Choroid plexus epithelial cell (primary cell): ENCODE results near the gene CDK5RAP2.

Source experiments
- DNase-seq: peaks from one replicate; pipeline ENCODE4 v3.0.0-alpha.2; 2010; ENCODE audit warnings: low read depth
- H3K4me3 ChIP-seq: 2 replicates; pipeline ENCODE4 v1.5.1; 2011; ENCODE audit warnings: low read depth, mild to moderate bottlenecking, control low read depth, low read length, moderate library complexity
- TF ChIP-seq, protein P1 (sequence below): conservative IDR thresholded peaks from 2 replicates; pipeline ENCODE4 v1.5.1; 2011; ENCODE audit warnings: low read depth, mild to moderate bottlenecking, control low read depth, inconsistent platforms, low read length, moderate library complexity

Gene CDK5RAP2

DNA sequence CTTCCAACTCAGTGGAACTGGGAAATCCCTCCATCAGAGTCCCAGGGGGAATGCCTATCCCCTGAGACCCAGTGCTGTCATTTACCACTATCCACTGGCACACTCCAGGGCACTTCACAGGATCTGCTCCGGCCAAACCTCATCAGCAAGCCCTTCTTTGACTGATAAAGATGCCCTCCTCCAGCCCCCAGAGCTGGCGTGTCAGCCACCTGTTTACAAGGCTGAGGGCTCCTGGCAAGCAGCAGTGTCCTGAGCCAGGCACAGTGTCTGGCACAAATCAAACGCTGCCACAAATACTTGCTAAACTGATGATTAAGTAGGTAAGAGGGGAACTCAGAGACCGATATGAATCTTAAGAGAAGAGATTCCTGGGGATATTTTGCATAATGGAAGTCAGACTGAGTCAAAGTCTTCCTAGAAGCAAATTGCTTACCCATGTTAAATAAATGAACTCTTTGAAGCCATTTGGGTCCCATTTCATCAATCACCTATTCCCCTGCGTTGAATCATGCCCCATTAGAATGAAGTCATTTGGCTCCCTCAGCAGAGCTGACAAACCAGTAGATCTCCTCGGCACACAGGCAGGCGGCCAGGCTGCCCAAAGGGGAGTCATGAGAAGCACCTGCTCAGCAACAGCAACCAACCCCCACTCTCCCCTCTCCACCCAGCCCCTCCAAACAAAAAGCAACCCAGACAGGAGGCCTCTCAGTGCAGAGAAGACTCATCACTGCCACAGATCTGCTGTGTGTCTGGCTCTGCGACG lies 97.4 kb downstream of the CDK5RAP2 start:
- TF ChIP-seq, protein P1, sequence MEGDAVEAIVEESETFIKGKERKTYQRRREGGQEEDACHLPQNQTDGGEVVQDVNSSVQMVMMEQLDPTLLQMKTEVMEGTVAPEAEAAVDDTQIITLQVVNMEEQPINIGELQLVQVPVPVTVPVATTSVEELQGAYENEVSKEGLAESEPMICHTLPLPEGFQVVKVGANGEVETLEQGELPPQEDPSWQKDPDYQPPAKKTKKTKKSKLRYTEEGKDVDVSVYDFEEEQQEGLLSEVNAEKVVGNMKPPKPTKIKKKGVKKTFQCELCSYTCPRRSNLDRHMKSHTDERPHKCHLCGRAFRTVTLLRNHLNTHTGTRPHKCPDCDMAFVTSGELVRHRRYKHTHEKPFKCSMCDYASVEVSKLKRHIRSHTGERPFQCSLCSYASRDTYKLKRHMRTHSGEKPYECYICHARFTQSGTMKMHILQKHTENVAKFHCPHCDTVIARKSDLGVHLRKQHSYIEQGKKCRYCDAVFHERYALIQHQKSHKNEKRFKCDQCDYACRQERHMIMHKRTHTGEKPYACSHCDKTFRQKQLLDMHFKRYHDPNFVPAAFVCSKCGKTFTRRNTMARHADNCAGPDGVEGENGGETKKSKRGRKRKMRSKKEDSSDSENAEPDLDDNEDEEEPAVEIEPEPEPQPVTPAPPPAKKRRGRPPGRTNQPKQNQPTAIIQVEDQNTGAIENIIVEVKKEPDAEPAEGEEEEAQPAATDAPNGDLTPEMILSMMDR = no peak
- H3K4me3 ChIP-seq = no peak overlapping the region

DNA sequence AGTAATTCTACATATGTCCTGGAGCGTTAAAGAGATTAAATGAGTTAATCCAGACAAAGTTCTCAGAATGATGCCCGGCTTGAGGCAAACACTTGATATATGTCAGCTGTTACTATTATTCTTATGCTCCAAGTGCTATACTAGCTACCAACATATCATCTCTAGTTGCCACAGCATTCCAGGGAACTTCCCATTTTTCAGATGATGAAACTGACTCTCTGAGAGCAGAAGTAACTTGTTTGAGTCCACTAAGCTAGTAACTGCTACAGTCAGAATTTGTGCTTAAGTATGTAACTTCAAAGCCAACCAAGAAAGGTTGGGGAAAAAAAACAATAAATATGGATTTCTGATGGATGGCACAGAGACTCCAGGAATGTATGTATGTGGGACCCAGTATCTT lies 98.1 kb downstream of the CDK5RAP2 start:
- TF ChIP-seq, protein P1 = no peak
- H3K4me3 ChIP-seq = no peak overlapping the region
- DNase-seq = no peak

More for the DNA sequence above, 97.4 kb downstream of the CDK5RAP2 start:
- DNase-seq = no peak

DNA sequence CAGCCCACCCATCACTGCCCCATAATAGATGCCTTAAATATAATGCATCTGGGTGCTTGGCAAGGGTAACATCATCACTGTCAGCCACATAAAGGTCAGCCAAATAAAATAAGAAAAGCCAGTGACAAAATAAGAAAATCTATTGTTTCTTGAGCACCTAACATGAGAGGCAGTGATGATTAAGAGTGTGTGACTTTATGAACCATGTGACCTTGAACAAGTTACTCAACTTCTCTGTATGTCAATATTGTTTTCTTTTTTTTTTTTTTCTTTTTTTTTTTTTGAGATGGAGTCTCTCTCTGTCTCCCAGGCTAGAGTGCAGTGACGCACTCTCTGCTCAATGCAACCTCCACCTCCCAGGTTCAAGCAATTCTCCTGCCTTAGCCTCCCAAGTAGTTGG lies 98.7 kb downstream of the CDK5RAP2 start:
- no peak overlapping the region for H3K4me3 ChIP-seq
- TF ChIP-seq, protein P1 = no peak
- no peak for DNase-seq

DNA sequence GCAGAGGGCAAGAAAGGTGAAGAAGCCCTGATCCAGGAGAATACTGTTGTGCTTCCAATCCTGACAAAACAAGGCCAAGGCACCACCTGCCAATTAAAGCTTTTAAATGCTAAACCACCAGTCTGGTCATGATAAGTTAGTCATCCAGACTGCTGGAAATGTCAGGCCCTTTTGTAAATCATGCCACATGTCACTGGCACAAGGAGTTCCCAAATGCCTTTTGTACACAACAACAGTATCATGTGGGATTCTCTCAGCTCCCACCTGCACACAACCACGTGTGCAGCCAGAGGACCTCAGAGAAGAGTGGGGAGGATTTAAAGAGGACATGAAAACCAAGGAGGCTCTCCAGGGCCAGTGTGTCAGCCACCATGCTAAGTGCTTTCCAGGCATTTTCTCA lies 99.3 kb downstream of the CDK5RAP2 start:
- peak; percentile 30 for DNase-seq
- TF ChIP-seq, protein P1 = no peak
- no peak overlapping the region for H3K4me3 ChIP-seq

DNA sequence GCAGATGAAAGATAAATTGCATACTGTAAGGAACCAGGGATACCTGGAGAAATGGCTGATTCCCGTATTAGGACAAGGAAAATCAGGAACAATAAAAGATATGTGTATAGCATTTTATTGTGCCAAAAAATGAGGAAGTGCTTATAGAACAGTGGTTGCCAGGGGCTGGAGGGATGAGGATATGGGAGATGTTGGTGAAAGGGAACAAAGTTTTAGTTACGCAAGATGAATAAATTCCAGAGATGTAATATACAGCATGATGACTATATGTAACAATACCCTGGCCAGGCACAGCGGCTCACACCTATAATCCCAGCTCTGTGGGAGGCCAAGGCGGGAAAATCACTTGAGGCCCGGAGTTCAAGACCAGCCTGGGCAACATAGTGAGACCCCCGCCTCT lies 101.8 kb downstream of the CDK5RAP2 start:
- DNase-seq = peak; percentile 78
- TF ChIP-seq, protein P1 = no peak
- H3K4me3 ChIP-seq = no peak overlapping the region

DNA sequence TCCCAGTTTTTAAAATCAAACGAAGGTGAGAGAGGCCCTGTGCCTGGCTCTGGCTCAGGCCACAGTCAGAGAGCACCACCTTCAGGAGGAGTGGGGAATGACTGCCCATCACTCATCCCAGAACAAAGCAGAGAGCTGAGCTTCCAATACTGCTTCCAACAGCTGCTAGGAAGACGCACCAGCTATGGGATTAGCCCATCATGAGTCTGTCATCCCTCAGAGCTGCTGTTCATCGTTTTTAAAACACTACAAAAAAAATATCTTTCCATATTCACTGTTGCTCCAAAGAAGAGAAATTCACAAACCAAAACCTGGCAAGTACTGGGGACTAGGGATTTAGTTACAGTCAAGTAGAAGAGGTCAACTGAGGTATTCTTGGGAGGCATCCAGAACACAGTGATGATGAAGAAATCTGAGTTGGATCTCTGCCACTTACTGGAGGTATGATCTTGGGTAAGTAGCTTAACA lies 102.4 kb downstream of the CDK5RAP2 start:
- TF ChIP-seq, protein P1 = peak; percentile 100
- peak; percentile 98 for DNase-seq
- no peak overlapping the region for H3K4me3 ChIP-seq

DNA sequence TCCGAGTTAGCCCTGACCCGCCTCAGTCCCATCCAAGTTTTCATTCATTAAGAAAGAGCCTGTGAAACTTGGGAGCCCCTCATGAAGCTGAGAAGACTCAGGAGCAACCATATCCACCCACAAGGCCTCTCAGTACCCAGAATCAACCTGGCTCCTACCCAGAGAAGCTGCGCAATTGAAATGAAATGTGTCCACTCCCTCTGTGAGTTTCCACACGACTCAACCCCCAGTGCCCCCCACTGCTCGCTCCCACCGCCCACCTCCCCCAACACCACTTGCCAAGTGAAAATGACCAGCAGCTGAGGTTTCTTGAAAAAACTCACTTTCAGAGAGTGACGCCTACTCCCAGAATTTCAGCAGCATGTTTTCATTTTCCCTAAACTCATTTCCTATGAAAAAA lies 104.6 kb downstream of the CDK5RAP2 start:
- H3K4me3 ChIP-seq = peak overlapping the region; percentile 3
- DNase-seq = peak; percentile 96
- TF ChIP-seq, protein P1 = no peak
